COR-L47 (cell line): ENCODE measurements around the gene AGAP3.

Experiments
- DNase-seq: peaks from one replicate; lab custom pipeline; 2025; lab: John Stamatoyannopoulos, UW

The AGAP3 gene

GRCh38 chr7:151187409-151188251, 101.4 kb downstream of the AGAP3 start:
- no peak for DNase-seq

GRCh38 chr7:151188252-151188542, 101.9 kb downstream of the AGAP3 start:
- DNase-seq, result no peak

GRCh38 chr7:151189038-151189437, 102.8 kb downstream of the AGAP3 start:
- DNase-seq, result no peak

- no peak for DNase-seq
These were observed 105.3 kb downstream of the AGAP3 start for GRCh38 chr7:151191544-151191943.

- DNase-seq, result no peak
These were observed 105.8 kb downstream of the AGAP3 start for GRCh38 chr7:151192002-151192539.

GRCh38 chr7:151193203-151193978, 107.1 kb downstream of the AGAP3 start:
- no peak for DNase-seq
